H9 (cell line): ENCODE data around the gene SURF4. TPM values are rescaled to one million over a fixed set of nuclear protein-coding genes. Genes with fewer than 3 reads are reported as not detected.

Source experiments
- DNase-seq: peaks from one replicate; pipeline ENCODE4 v3.0.0-alpha.2; 2017
- H2AFZ ChIP-seq: one replicate; pipeline ENCODE4 v1.6.1; 2013; ENCODE audit warnings: mild to moderate bottlenecking, low read length, control low read depth, moderate library complexity
- H2AK5ac ChIP-seq: 2 replicates; pipeline ENCODE4 v1.6.1; 2013; ENCODE audit warnings: low read length, control low read depth, mixed read lengths; ENCODE audit not compliant: insufficient read length
- H2BK120ac ChIP-seq: one replicate; pipeline ENCODE4 v1.6.1; 2013; ENCODE audit warnings: low read depth, mild to moderate bottlenecking, low read length, control low read depth, inconsistent platforms; ENCODE audit not compliant: poor library complexity, severe bottlenecking
- H2BK12ac ChIP-seq: 2 replicates; pipeline ENCODE4 v1.6.1; 2013; ENCODE audit warnings: low read length, control low read depth, mixed read lengths, low read depth; ENCODE audit not compliant: insufficient read length
- H2BK15ac ChIP-seq: 2 replicates; pipeline ENCODE4 v1.6.1; 2013; ENCODE audit warnings: low read depth, low read length, control low read depth
- H2BK20ac ChIP-seq: one replicate; pipeline ENCODE4 v1.6.1; 2013; ENCODE audit warnings: low read depth, mild to moderate bottlenecking, low read length, control low read depth, inconsistent platforms; ENCODE audit not compliant: poor library complexity, severe bottlenecking
- H2BK5ac ChIP-seq: 2 replicates; pipeline ENCODE4 v1.6.1; 2013; ENCODE audit warnings: low read length, control low read depth, mixed read lengths; ENCODE audit not compliant: insufficient read length
- H3K14ac ChIP-seq: 2 replicates; pipeline ENCODE4 v1.6.1; 2013; ENCODE audit warnings: low read length, control low read depth; ENCODE audit not compliant: insufficient read depth
- H3K18ac ChIP-seq: 2 replicates; pipeline ENCODE4 v1.6.1; 2013; ENCODE audit warnings: low read depth, mild to moderate bottlenecking, mixed read lengths, low read length, control low read depth; ENCODE audit not compliant: insufficient read length
- H3K23ac ChIP-seq: 2 replicates; pipeline ENCODE4 v1.6.1; 2013; ENCODE audit warnings: low read length, control low read depth, mixed read lengths, low read depth; ENCODE audit not compliant: insufficient read length
- H3K23me2 ChIP-seq: 2 replicates; pipeline ENCODE4 v1.6.1; 2013; ENCODE audit warnings: low read depth, mild to moderate bottlenecking, mixed read lengths, low read length, control low read depth; ENCODE audit not compliant: insufficient read length, poor library complexity, severe bottlenecking
- H3K27ac ChIP-seq: 2 replicates; pipeline ENCODE4 v1.5.1; 2013; ENCODE audit warnings: low read length, control low read depth, mixed read lengths, low read depth; ENCODE audit not compliant: insufficient read length
- H3K27me3 ChIP-seq: 2 replicates; pipeline ENCODE4 v1.6.1; 2013; ENCODE audit warnings: low read length, control low read depth, inconsistent platforms; ENCODE audit not compliant: insufficient read depth
- H3K4ac ChIP-seq: 2 replicates; pipeline ENCODE4 v1.6.1; 2013; ENCODE audit warnings: low read depth, mild to moderate bottlenecking, control low read depth, inconsistent platforms, low read length, moderate library complexity
- H3K4me1 ChIP-seq: 2 replicates; pipeline ENCODE4 v1.6.1; 2013; ENCODE audit warnings: low read length, control low read depth, inconsistent platforms; ENCODE audit not compliant: insufficient read depth
- H3K4me2 ChIP-seq: 2 replicates; pipeline ENCODE4 v1.6.1; 2013; ENCODE audit warnings: low read length, control low read depth, mixed read lengths; ENCODE audit not compliant: insufficient read length, insufficient read depth
- H3K56ac ChIP-seq: 2 replicates; pipeline ENCODE4 v1.6.1; 2013; ENCODE audit warnings: low read depth, mild to moderate bottlenecking, mixed read lengths, low read length, control low read depth; ENCODE audit not compliant: insufficient read length
- H3K79me1 ChIP-seq: 2 replicates; pipeline ENCODE4 v1.6.1; 2013; ENCODE audit warnings: low read depth, mild to moderate bottlenecking, moderate library complexity, low read length, control low read depth, inconsistent platforms; ENCODE audit not compliant: insufficient read depth, poor library complexity, severe bottlenecking
- H3K79me2 ChIP-seq: 2 replicates; pipeline ENCODE4 v1.6.1; 2013; ENCODE audit warnings: low read length, control low read depth, inconsistent platforms; ENCODE audit not compliant: insufficient read depth
- H3K9ac ChIP-seq: 2 replicates; pipeline ENCODE4 v1.6.1; 2013; ENCODE audit warnings: low read length, control low read depth, mixed read lengths; ENCODE audit not compliant: insufficient read length; ENCODE audit errors: extremely low read depth
- H3K9me3 ChIP-seq: one replicate; pipeline ENCODE4 v1.6.1; 2013; ENCODE audit warnings: low read depth, low read length, inconsistent platforms; ENCODE audit not compliant: control insufficient read depth
- H3T11ph ChIP-seq: one replicate; pipeline ENCODE4 v1.6.1; 2013; ENCODE audit warnings: mild to moderate bottlenecking, low read length, control low read depth, inconsistent platforms
- H4K20me1 ChIP-seq: one replicate; pipeline ENCODE4 v1.6.1; 2013; ENCODE audit not compliant: control insufficient read depth, insufficient read length, insufficient read depth
- H4K5ac ChIP-seq: 2 replicates; pipeline ENCODE4 v1.6.1; 2013; ENCODE audit warnings: low read depth, mild to moderate bottlenecking, mixed read lengths, low read length, control low read depth; ENCODE audit not compliant: insufficient read length
- H4K8ac ChIP-seq: replicated peaks from 2 replicates; pipeline ENCODE4 v1.6.1; 2013; ENCODE audit warnings: low read length, control low read depth, mixed read lengths, low read depth; ENCODE audit not compliant: insufficient read length
- H4K91ac ChIP-seq: 2 replicates; pipeline ENCODE4 v1.6.1; 2013; ENCODE audit warnings: low read depth, mild to moderate bottlenecking, moderate library complexity, mixed read lengths, low read length, control low read depth; ENCODE audit not compliant: insufficient read length
- H3K27ac Mint-ChIP-seq, 3 experiments: 2 replicates in 2 of 3; 3 replicates in 1 of 3; pipeline ENCODE4 v1.8.0; 2020 to 2021; ENCODE audit warnings: mixed read lengths in 3 of 3, mild to moderate bottlenecking in 1 of 3, moderate library complexity in 1 of 3
- H3K27me3 Mint-ChIP-seq: 2 replicates; pipeline ENCODE4 v1.8.0; 2021; ENCODE audit warnings: low read depth, mild to moderate bottlenecking, moderate library complexity, mixed read lengths
- H3K36me3 Mint-ChIP-seq, 3 experiments: 2 replicates in 2 of 3; 3 replicates in 1 of 3; pipeline ENCODE4 v1.8.0; 2020 to 2021; ENCODE audit warnings: low read depth in 3 of 3, mixed read lengths in 3 of 3; ENCODE audit not compliant: insufficient read depth in 1 of 3
- H3K4me1 Mint-ChIP-seq, 2 experiments: 2 replicates each; pipeline ENCODE4 v1.8.0; 2020; ENCODE audit warnings: mixed read lengths in 2 of 2
- H3K4me3 Mint-ChIP-seq, 2 experiments: 2 replicates in 1 of 2; 3 replicates in 1 of 2; pipeline ENCODE4 v1.8.0; 2020 to 2021; ENCODE audit warnings: mild to moderate bottlenecking in 2 of 2, mixed read lengths in 2 of 2, moderate library complexity in 1 of 2
- H3K9me3 Mint-ChIP-seq, 2 experiments: 2 replicates in 1 of 2; 3 replicates in 1 of 2; pipeline ENCODE4 v1.8.0; 2020; ENCODE audit warnings: mild to moderate bottlenecking in 2 of 2, mixed read lengths in 2 of 2, moderate library complexity in 1 of 2
- WGBS: extraction: QIAGEN DNeasy Blood & Tissue Kit; methylation state at CpG from one replicate; pipeline ENCODE4 v1.1.7; 2013; ENCODE audit warnings: missing lambda C conversion rate, low lambda C conversion rate, mixed read lengths; ENCODE audit not compliant: insufficient read length; ENCODE audit errors: extremely low coverage; 5-methylcytosine and 5-hydroxymethylcytosine counted together
- total RNA-seq: library from RNA; stranded (reverse); gene quantifications from 2 replicates; pipeline ENCODE4 v1.2.1, GENCODE V29; 2021
- TF ChIP-seq, protein P1 (sequence below): fragments of 200-600 bp; sonication (generic); conservative IDR thresholded peaks from 3 replicates; pipeline ENCODE4 v1.8.0; 2021; ENCODE audit warnings: antibody characterized with exemption, mild to moderate bottlenecking

The SURF4 gene
- total RNA-seq, 1 experiment from 2014 or later: 146 TPM

DNA sequence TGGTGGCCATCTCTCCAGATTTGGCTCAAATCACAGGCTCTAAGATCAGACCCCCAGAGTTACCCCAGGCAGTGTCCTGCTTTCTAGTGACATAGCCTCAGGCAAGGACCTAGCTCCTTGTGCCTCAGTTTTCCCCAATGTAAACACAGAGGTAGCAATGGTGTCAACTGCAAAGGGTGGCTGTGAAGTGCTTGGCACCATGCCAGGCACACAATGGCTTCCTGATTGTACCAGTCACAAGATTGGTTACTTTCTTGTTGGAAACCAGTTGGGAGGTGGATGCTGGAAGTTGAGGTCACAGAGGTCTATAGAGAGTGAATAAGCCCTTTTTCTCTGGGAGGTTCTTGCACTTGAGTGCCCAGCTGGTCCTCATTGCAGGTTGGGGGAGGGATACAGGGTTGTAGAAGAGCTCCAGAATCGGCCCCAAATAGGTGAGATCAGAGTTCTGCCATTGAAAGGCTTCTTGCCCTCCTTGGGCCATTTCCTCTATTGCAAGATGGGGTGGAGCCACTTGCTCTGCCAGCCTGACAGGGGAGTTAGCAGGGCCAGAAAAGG is 2.6 kb upstream of the SURF4 start:
- peaks cover 3% of the 10 kb centered on the region for H4K20me1 ChIP-seq
- no peak overlapping the region for H3K4me2 ChIP-seq
- no peak overlapping the region for H3K27ac Mint-ChIP-seq
- H3K23me2 ChIP-seq: peaks cover 6% of the 10 kb centered on the region
- H3K9ac ChIP-seq: no peak overlapping the region
- H3K27ac ChIP-seq: no peak overlapping the region
- H3K23ac ChIP-seq: no peak overlapping the region
- no peak overlapping the region for H2BK120ac ChIP-seq
- H2BK20ac ChIP-seq: no peak overlapping the region
- peaks cover 3 to 4% of the 10 kb centered on the region in 2 experiments; a peak in 3 of 5 replicates for H3K9me3 Mint-ChIP-seq
- H2BK5ac ChIP-seq: no peak overlapping the region
- H2BK15ac ChIP-seq: no peak overlapping the region
- H3K4ac ChIP-seq: no peak overlapping the region
- H2AK5ac ChIP-seq: no peak overlapping the region
- no peak overlapping the region for H2AFZ ChIP-seq
- no peaks in the 10 kb centered on the region for H3K9me3 ChIP-seq
- peaks cover 6% of the 10 kb centered on the region in 3 experiments; a peak in 6 of 7 replicates for H3K36me3 Mint-ChIP-seq
- no peak overlapping the region; a peak in 1 of 5 replicates for H3K4me3 Mint-ChIP-seq
- TF ChIP-seq, protein P1, sequence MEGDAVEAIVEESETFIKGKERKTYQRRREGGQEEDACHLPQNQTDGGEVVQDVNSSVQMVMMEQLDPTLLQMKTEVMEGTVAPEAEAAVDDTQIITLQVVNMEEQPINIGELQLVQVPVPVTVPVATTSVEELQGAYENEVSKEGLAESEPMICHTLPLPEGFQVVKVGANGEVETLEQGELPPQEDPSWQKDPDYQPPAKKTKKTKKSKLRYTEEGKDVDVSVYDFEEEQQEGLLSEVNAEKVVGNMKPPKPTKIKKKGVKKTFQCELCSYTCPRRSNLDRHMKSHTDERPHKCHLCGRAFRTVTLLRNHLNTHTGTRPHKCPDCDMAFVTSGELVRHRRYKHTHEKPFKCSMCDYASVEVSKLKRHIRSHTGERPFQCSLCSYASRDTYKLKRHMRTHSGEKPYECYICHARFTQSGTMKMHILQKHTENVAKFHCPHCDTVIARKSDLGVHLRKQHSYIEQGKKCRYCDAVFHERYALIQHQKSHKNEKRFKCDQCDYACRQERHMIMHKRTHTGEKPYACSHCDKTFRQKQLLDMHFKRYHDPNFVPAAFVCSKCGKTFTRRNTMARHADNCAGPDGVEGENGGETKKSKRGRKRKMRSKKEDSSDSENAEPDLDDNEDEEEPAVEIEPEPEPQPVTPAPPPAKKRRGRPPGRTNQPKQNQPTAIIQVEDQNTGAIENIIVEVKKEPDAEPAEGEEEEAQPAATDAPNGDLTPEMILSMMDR: no peak
- H4K5ac ChIP-seq: no peak overlapping the region
- peaks cover 30% of the 10 kb centered on the region for H3K27me3 Mint-ChIP-seq
- peaks cover 6 to 8% of the 10 kb centered on the region in 2 experiments for H3K4me1 Mint-ChIP-seq
- no peaks in the 10 kb centered on the region for H3K27me3 ChIP-seq
- no peaks in the 10 kb centered on the region for H3K4me1 ChIP-seq
- no peak overlapping the region for H3K14ac ChIP-seq
- H3K56ac ChIP-seq: no peak overlapping the region
- no peak overlapping the region for H3K18ac ChIP-seq
- H3T11ph ChIP-seq: no peak overlapping the region
- no peak overlapping the region for H4K91ac ChIP-seq
- no peaks in the 10 kb centered on the region for H3K79me1 ChIP-seq
- H3K79me2 ChIP-seq: peaks cover 11% of the 10 kb centered on the region; the same call in 1 of the 2 replicates
- WGBS: no CpG with 5 or more reads among the region's 1 CpG
- DNase-seq: no peak
- no peak overlapping the region for H4K8ac ChIP-seq
- no peak overlapping the region for H2BK12ac ChIP-seq
